HG02884 (cell line): Measurements from ENCODE around the gene GYPE.
"Not testable (repeated sequence)": the region's sequence is repeated elsewhere in the genome, so short reads cannot be mapped to it uniquely, and the experiment has no call there.

Experiments
- ATAC-seq: cut with Tn5 transposase; IDR thresholded peaks from one replicate; pipeline ENCODE4 v1.9.1; 2021; ENCODE audit warnings: mild to moderate bottlenecking, moderate library complexity; ENCODE audit not compliant: unreplicated experiment

Gene GYPE

GRCh38 chr4:143905440-143905839 is at the start of gene GYPE:
GYPE (minus strand) TSS chr4:143905559; CDS start chr4:143905507, 52 bp downstream.
- ATAC-seq, result not testable (repeated sequence)

- not testable (repeated sequence) for ATAC-seq
Observed at GRCh38 chr4:143951458-143951972, 46.2 kb upstream of the GYPE start.

DNA sequence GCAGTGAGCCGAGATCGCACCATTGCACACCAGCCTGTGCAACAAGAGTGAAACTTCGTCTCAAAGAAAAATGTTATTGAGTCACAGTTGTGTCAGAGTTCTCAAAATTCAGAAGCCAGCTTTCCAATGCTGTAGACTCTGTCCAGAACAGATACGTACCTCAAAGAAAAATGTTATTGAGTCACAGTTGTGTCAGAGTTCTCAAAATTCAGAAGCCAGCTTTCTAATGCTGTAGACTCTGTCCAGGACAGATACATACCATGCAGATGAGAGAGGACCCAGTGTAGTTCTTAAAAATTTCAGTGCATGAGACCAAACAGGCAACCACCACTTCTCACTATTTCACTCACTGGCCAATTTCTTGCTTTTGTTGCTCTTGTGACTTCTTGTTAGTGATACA is 45.6 kb upstream of the GYPE start:
- not testable (repeated sequence) for ATAC-seq

GRCh38 chr4:143950185-143950584 is 44.8 kb upstream of the GYPE start:
- ATAC-seq, result not testable (repeated sequence)

- ATAC-seq, result not testable (repeated sequence)
Observed at GRCh38 chr4:143947493-143947892, 42.1 kb upstream of the GYPE start.

- ATAC-seq, result not testable (repeated sequence)
Observed at GRCh38 chr4:143940708-143941107, 35.3 kb upstream of the GYPE start.

DNA sequence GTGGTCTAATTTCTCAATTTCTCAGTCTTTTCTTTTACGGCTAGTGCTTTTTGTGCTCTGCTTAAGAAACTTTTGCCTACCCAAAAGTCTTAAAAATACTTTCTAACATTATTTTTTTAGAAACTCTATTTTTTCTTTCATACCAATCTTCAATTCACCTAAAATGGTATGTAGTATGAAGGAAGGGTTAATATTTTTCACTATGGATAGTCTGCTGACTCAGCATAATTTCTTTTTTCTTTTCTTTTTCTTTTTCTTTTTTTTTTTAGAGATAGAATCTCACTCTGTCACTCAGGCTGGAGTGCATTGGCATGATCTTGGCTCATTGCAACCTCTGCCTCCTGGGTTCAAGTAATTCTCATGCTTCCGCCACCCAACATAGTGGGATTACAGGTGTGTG is 34.2 kb upstream of the GYPE start:
- no peak for ATAC-seq

DNA sequence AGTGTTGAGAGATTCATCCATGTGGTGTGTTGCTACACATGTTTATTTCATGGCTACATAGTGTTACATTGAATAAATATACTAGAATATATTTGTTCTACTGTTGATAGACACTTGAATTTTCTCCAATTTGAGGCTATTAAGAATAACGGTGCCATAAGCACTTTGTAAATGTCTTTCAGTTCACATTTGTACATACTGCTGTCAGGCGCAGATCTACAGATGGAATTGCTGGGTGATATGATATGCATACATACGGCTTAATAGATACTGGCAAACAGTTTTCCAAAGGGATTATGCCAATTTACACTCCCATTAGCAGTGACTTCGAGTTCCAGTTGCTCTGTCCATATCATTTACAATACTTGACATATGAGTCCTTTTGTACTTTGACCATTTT is 33.5 kb upstream of the GYPE start:
- ATAC-seq, result not testable (repeated sequence)

DNA sequence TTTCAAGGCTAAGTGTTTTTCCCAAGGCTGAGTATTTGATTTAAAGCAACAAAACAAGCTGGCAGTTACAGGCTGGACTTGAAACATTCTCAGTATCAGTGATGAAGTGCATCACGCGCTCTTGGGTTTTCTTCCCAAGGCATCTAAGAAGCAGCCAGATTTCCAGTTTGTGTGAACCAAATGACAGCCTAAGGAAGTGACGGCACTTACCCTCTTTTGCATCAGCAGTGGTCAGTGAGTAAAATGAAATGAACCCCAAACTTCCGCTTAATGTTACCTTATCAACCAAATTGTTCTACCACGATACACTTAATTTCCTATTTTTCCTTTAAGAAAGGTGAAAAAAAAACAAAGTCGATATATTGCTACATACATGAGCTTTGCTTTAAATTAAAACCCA is 15.8 kb upstream of the GYPE start:
- ATAC-seq, result no peak

- not testable (repeated sequence) for ATAC-seq
Observed at GRCh38 chr4:143916485-143916884, 11.1 kb upstream of the GYPE start.

- not testable (repeated sequence) for ATAC-seq
Observed at GRCh38 chr4:143912478-143912877, 7.1 kb upstream of the GYPE start.

DNA sequence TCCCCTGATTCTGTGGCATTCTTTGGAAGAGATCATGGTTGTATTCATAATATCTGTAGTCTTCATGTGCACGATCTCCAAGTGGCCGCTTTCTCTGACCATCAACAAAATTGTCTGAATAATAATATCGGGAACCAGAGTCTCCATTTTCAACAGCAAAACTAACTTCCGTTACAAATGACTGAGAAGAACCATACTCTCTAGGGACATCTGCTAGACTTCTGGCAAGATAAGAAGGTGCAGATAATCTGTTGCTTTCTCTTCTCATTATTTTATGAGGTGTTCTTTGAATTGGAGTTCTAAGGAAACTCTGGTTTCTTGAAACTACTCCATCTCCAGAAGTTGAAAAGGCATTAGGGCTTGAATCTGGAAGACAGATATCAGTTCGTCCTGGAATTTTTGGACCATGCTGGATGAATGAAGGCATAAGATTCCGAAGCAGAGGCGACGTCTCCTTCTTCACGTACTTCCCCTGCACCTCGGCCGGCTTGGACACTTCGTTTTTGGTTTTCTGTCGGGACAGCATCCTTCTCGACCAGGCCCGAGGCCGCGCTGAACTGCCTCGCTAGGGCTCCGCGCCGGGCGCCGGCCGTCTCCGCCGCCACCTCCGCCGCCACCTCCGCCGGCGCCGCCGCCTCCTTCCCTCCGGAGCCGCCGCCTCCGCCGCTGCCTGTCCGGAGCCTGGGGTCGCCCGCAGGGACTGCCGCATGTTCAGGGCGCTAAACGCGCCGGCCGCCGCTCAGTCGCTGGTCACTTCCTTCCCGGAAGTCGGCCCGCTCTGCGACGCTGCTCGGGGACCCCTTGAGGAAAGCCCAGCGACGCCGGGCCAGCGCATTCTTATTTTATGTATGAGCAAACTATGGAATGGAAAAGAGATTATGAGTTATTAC is 6.4 kb upstream of the GYPE start:
- ATAC-seq, result peak; percentile 58

GRCh38 chr4:143910906-143911305 is 5.5 kb upstream of the GYPE start:
- ATAC-seq, result not testable (repeated sequence)

GRCh38 chr4:143907811-143908210 is 2.5 kb upstream of the GYPE start:
- peak; percentile 48 for ATAC-seq

DNA sequence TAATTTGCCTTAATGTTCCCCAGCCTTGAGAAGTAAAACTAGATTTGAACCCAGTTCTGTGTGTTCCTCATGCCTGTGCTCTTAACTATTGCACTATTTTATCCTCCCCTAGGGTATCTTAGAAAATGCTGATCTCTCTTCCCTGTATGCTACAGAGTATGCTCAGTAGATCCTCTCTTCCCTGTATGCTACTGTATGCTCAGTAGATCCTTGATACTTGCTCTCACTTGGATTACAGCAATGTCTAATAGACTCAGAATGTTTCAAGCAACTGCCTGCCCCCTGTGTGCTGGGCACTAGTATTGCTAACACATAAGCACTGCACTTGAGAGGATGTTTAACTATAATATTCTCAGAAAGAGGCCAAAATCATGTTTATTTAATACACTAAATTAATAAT is 928 bp downstream of the GYPE start:
- not testable (repeated sequence) for ATAC-seq

- peak; percentile 55 for ATAC-seq
Observed at GRCh38 chr4:143890323-143890722, 15.0 kb downstream of the GYPE start.

- not testable (repeated sequence) for ATAC-seq
Observed at GRCh38 chr4:143888189-143888588, 17.2 kb downstream of the GYPE start.

DNA sequence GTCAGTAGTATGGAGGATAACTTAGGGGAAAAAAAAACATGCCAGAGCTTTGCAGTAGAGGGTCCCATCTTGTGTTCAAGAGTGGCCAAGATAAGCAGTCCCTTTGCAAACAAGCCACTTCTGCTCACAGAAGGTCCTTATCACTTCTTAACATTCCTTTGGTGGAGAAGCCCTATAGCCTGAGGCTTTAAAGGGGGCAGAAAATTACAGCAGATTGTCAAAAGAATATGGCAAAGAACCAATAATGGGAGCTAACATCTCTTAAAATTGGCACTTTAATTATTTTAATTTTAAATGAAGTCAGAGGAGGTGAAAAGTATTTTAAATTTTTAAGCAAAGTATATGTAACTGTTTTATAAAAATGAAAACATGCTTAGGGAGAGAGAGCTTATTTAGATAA is 20.4 kb downstream of the GYPE start:
- ATAC-seq, result not testable (repeated sequence)

DNA sequence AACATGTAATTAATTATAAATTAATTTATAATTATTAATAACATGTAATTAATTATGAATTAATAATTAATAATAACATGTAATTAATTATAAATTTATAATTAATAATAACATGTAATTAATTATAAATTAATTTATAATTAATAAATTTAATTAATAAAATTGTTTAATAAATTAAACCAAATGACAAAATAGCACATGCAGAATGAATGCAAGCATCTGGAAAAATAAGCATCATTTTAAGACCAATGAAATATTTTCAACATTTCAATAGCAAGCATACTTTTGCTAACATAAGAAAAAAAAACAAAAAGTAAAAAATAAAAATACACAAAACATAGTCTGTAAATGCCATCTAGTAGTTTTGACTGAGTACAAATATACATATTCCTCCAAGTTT is 21.8 kb downstream of the GYPE start:
- no peak for ATAC-seq

- ATAC-seq, result no peak
Observed at GRCh38 chr4:143882892-143883291, 22.5 kb downstream of the GYPE start.

- not testable (repeated sequence) for ATAC-seq
Observed at GRCh38 chr4:143879561-143879960, 25.8 kb downstream of the GYPE start.

DNA sequence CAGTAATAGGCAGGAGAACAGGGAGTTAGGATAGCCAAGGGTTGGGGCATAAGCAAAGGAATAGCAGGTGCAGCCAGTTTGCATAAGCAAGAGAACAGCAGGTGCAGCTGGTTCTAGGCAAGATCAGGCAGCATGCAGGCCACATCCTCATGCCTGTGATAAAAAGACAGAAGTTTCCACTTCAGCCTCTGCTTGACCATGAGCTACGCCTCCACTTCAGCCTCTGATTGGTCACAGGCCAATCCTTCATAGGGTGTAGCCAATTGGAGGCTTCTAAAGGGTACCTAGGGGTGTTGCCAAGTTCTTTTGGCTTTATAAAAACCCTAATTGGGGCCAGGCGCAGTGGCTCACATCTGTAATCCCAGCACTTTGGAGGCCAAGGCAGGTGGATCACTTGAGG is 30.0 kb downstream of the GYPE start:
- ATAC-seq, result not testable (repeated sequence)
